PC-9 (cell line): ENCODE results near the gene DOCK4.

Experiments used
- CTCF ChIP-seq: fragments of 200-600 bp; sonication (generic); conservative IDR thresholded peaks from 2 replicates; pipeline ENCODE4 v1.6.1; 2017; ENCODE audit warnings: mixed run types, antibody characterized with exemption, mild to moderate bottlenecking, moderate library complexity
- EZH2 ChIP-seq: fragments of 200-600 bp; sonication (generic); IDR thresholded peaks from 2 replicates; pipeline ENCODE4 v1.8.0; 2017; ENCODE audit warnings: antibody characterized with exemption, low read depth

GRCh38 chr7:111841596-111842205 lies 364.5 kb downstream of the DOCK4 start:
- TF ChIP-seq CTCF (no peak), EZH2 (no peak)
